ENCODE data around the gene JAZF1. TPM values are rescaled to one million over a fixed set of nuclear protein-coding genes. Genes with fewer than 3 reads are reported as not detected.

Gene JAZF1
- total and polyA plus RNA-seq, 9 of the 15 experiments (the other 6 are each of a cell fraction or from before 2014, with no cell fraction given) = 0.04 to 0.64 (median 0.11) TPM; not detected in 3

DNA sequence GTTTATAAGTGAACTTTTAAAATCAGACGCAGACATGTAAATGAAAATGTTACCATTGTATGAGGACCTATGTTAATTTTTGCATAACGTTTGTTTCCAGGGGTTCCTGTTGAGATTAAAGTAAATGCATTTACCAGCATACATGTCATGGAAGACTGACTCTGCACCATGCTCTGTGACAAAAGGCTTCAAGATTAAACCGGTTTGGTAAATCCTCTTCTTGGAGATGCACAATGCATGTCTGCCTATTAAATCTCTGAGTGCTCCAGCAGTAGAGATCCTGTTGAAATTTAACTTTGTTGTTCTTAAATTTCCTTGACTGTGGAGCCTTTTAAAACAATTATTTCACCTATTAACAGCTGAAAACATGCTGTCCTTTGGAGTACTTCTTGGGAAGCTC lies 36.5 kb upstream of the JAZF1 start:
- no peaks in the 10 kb centered on the region for H4K20me1 ChIP-seq (replicated peaks; ENCODE audit: control insufficient read depth, insufficient read depth, low read length)
- BruUV-seq (replicated peaks) = no TSS peak
- no peak overlapping the region for H2AFZ ChIP-seq (ENCODE audit: low read depth, low read length)
- H3K4me3 ChIP-seq = no peak overlapping the region
- POLR2A ChIA-PET = no interaction called here
- CTCF ChIA-PET (ENCODE audit: low intra/inter-chr PET ratio) = no interaction called here
- H3K36me3 ChIP-seq (ENCODE audit: control insufficient read depth, insufficient read depth, low read length) = no peaks in the 10 kb centered on the region
- no peak for ATAC-seq
- no peaks in the 10 kb centered on the region for H3K9me1 ChIP-seq (ENCODE audit: control insufficient read depth, insufficient read depth, low read length)
- intact Hi-C loops (cut with micrococcal nuclease) = no loop called here
- no peaks in the 10 kb centered on the region for H3K4me1 ChIP-seq (replicated peaks in 1 of 2; ENCODE audit: control insufficient read depth in 2 of 2, insufficient read depth in 2 of 2, low read length in 2 of 2)
- no peak overlapping the region for H3K27ac ChIP-seq (ENCODE audit: extremely low read depth, low read depth, low read length)
- H3K9me3 ChIP-seq (replicated peaks; ENCODE audit: control insufficient read depth, insufficient read depth, low read depth, low read length) = no peaks in the 10 kb centered on the region
- H3K9ac ChIP-seq (ENCODE audit: insufficient read depth in 1 of 2, low read depth in 2 of 2, low read length in 2 of 2) = no peak overlapping the region
- DNase-seq (ENCODE audit: extremely low read depth in 1 of 4, low spot score in 3 of 4) = no peak
- H3K27me3 ChIP-seq (ENCODE audit: control insufficient read depth in 2 of 2, insufficient read depth in 2 of 2, low read length in 2 of 2) = no peaks in the 10 kb centered on the region
- H3K79me2 ChIP-seq (ENCODE audit: control insufficient read depth, insufficient read depth, low read length) = no peaks in the 10 kb centered on the region
- no peak for FAIRE-seq
- in situ Hi-C loops (cut with MboI) = no loop called here
- TF ChIP-seq HMG20A (CRISPR knock-in tag; conservative IDR thresholded peaks at IDR 0.05) (no peak), RAD21 (CRISPR knock-in tag; conservative IDR thresholded peaks at IDR 0.05 in 1 of 2, IDR thresholded peaks at IDR 0.05 in 1 of 2) (no peak), TRIM25 (IDR thresholded peaks at IDR 0.05; ENCODE audit: borderline replicate concordance) (no peak)
- TF ChIP-seq, protein P1, sequence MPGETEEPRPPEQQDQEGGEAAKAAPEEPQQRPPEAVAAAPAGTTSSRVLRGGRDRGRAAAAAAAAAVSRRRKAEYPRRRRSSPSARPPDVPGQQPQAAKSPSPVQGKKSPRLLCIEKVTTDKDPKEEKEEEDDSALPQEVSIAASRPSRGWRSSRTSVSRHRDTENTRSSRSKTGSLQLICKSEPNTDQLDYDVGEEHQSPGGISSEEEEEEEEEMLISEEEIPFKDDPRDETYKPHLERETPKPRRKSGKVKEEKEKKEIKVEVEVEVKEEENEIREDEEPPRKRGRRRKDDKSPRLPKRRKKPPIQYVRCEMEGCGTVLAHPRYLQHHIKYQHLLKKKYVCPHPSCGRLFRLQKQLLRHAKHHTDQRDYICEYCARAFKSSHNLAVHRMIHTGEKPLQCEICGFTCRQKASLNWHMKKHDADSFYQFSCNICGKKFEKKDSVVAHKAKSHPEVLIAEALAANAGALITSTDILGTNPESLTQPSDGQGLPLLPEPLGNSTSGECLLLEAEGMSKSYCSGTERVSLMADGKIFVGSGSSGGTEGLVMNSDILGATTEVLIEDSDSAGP (CRISPR knock-in tag; IDR thresholded peaks at IDR 0.05) = no peak
- TF ChIP-seq, protein P2, sequence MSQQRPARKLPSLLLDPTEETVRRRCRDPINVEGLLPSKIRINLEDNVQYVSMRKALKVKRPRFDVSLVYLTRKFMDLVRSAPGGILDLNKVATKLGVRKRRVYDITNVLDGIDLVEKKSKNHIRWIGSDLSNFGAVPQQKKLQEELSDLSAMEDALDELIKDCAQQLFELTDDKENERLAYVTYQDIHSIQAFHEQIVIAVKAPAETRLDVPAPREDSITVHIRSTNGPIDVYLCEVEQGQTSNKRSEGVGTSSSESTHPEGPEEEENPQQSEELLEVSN (IDR thresholded peaks at IDR 0.05; ENCODE audit: borderline replicate concordance in 1 of 2, extremely low read depth in 1 of 2, insufficient read depth in 1 of 2, insufficient read length in 1 of 2, low read depth in 1 of 2, low read length in 1 of 2, poor library complexity in 1 of 2, severe bottlenecking in 1 of 2) = no peak
- WGBS (ENCODE audit: insufficient coverage, low coverage, missing lambda C conversion rate) = 0% methylated on average over 3 of the region's 3 CpGs
- H3K4me2 ChIP-seq (ENCODE audit: insufficient read depth, low read length) = no peak overlapping the region

All from K562 (cell line).